WERI-Rb-1 (cell line): Measurements from ENCODE around the gene GLB1L2.

Experiments used
- DNase-seq: peaks from one replicate; pipeline ENCODE4 v3.0.0-alpha.2; 2020
- H3K27ac ChIP-seq: fragments of 250-450 bp; sonication (Bioruptor Pico); 2 replicates; pipeline ENCODE4 v1.5.1; 2020; ENCODE audit warnings: mild to moderate bottlenecking, moderate library complexity
- H3K27me3 ChIP-seq: fragments of 250-450 bp; sonication (Bioruptor Pico); 2 replicates; pipeline ENCODE4 v1.5.1; 2021; ENCODE audit warnings: mild to moderate bottlenecking, low read depth, moderate library complexity; ENCODE audit not compliant: insufficient read depth, severe bottlenecking
- H3K36me3 ChIP-seq: fragments of 250-450 bp; sonication (Bioruptor Pico); 2 replicates; pipeline ENCODE4 v1.5.1; 2020; ENCODE audit warnings: mild to moderate bottlenecking, moderate library complexity
- H3K4me3 ChIP-seq: 2 replicates; pipeline ENCODE4 v1.5.1; 2011; ENCODE audit warnings: low read depth, mild to moderate bottlenecking, control low read depth, low read length
- H3K9me3 ChIP-seq: fragments of 250-450 bp; sonication (Bioruptor Pico); 2 replicates; pipeline ENCODE4 v1.5.1; 2021; ENCODE audit warnings: mild to moderate bottlenecking, moderate library complexity; ENCODE audit not compliant: severe bottlenecking
- TF ChIP-seq, protein P1 (sequence below): IDR thresholded peaks from 2 replicates; pipeline ENCODE4 v1.5.1; 2011; ENCODE audit warnings: low read depth, mild to moderate bottlenecking, control low read depth, inconsistent platforms, low read length

The GLB1L2 gene

DNA sequence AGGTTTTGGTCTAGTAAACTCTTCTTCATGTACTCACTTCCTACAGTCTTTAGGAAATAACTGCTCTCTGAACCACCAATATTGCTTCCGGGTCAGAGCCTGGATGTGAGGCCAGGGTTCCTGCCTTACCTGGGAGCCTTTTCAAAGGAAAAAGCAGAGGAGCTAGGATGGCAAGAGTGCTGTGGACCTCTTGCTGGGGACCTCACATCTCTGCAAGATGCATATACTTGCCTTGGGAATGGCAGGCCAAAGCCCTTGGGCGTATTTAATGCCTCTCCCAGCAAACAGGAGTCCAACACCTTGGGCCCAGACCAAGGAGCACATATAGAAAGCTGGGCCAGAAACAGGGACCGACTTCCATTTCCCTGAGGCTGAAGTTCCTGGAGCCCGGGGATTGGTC, 5.3 kb downstream of the GLB1L2 start:
- Histone ChIP-seq H3K27me3 (no peaks in the 10 kb centered on the region), H3K9me3 (no peaks in the 10 kb centered on the region), H3K27ac (no peak overlapping the region), H3K36me3 (peaks cover 12% of the 10 kb centered on the region), H3K4me3 (no peak overlapping the region)
- no peak for DNase-seq
- TF ChIP-seq, protein P1, sequence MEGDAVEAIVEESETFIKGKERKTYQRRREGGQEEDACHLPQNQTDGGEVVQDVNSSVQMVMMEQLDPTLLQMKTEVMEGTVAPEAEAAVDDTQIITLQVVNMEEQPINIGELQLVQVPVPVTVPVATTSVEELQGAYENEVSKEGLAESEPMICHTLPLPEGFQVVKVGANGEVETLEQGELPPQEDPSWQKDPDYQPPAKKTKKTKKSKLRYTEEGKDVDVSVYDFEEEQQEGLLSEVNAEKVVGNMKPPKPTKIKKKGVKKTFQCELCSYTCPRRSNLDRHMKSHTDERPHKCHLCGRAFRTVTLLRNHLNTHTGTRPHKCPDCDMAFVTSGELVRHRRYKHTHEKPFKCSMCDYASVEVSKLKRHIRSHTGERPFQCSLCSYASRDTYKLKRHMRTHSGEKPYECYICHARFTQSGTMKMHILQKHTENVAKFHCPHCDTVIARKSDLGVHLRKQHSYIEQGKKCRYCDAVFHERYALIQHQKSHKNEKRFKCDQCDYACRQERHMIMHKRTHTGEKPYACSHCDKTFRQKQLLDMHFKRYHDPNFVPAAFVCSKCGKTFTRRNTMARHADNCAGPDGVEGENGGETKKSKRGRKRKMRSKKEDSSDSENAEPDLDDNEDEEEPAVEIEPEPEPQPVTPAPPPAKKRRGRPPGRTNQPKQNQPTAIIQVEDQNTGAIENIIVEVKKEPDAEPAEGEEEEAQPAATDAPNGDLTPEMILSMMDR, result no peak

DNA sequence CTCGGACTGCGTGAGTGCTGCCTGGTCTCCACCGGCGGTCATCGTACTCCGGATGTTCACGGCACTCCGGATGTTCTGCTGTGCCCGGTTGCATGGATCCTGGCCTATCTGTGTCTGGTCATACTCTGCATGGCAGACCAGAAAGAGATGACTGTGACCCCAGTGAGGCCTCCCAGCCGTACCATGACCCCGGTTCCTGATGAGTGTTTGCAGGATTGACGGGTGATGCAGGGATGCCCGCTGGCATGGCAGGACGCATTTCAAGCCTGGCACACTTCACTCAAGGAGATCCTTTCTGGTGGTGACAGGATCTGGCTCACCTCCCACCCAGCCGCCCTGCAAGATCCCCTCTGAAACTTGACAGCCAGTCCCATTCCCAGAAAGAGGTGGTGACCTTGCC, 6.3 kb downstream of the GLB1L2 start:
- TF ChIP-seq, protein P1, result no peak
- H3K36me3 ChIP-seq, result peaks cover 12% of the 10 kb centered on the region
- no peak for DNase-seq
- no peaks in the 10 kb centered on the region for H3K9me3 ChIP-seq
- H3K27ac ChIP-seq, result no peak overlapping the region
- no peaks in the 10 kb centered on the region for H3K27me3 ChIP-seq
- no peak overlapping the region for H3K4me3 ChIP-seq

DNA sequence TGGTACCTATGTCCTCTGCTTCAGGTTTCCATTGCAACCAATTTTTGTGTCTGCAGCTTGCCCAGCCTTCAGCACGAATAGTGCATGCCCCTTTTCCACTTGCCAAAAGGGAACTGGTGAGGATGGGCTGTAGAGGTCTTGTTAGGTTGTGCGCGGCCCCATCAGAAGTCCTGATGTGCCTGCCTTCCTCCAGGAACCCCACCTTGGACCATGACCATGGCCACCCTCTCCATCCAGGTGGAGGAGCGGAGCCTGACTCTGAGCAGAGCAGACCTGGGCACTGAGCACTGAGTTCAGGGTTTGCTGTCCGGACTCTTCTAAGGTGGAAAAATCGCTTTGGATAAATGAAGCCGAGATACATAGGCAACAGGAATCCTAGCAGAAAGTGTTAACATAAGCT, 6.9 kb downstream of the GLB1L2 start:
- Histone ChIP-seq H3K36me3 (peaks cover 12% of the 10 kb centered on the region), H3K27me3 (no peaks in the 10 kb centered on the region), H3K4me3 (no peak overlapping the region), H3K9me3 (no peaks in the 10 kb centered on the region), H3K27ac (no peak overlapping the region)
- TF ChIP-seq, protein P1, result no peak
- no peak for DNase-seq

DNA sequence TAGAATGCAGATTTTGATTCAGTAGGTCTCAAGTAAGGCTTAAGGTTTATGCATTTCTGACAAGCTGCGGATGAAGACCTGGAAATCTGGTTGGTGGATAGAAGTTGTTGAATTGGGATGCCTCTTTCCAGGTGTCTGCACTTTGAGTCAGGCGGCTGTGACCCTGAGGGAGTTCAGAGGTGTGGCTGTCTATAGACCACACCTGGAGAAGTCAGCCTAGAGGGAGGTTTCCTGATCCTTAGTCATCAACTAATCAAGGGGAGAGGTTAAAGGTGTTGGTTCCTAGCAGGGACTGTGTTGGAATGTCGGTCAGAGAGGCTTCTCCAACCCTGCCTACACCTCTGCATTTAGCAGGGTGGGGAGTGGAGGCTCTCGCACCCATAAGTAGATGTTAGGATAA, 8.0 kb downstream of the GLB1L2 start:
- no peak overlapping the region for H3K27ac ChIP-seq
- no peaks in the 10 kb centered on the region for H3K27me3 ChIP-seq
- no peak overlapping the region for H3K4me3 ChIP-seq
- H3K9me3 ChIP-seq, result no peaks in the 10 kb centered on the region
- no peak for DNase-seq
- TF ChIP-seq, protein P1, result no peak
- peaks cover 12% of the 10 kb centered on the region for H3K36me3 ChIP-seq

DNA sequence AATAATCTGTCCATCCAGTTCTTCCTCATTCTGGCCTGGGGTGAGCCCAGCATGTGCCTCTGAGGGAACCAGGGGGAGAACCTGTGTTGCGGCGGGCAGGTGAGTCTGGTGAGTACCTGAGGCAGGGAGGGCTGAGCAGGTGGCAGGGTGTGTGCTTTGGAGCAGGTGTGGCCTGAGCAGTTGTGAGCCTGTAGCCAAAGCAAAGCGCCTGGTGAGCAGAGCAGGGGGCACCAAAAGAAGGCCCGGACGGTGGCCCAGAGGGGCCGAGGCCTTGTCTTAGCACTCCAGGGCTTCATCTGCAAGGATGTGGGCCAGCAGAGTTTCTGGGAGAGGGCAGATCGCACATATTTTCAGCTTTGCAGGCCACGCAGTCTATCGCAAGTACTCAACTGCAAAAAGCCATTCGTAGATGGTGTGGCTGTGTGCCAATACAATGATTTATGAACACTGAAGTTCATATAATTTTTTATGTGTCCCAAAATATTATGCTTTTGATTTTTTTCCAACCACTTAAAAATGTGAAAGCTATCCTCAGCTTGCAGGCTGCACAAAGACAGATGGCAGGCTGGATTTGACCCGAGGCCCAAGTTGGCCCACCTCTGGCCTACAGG, 8.7 kb downstream of the GLB1L2 start:
- Histone ChIP-seq H3K9me3 (no peaks in the 10 kb centered on the region), H3K27me3 (no peaks in the 10 kb centered on the region), H3K27ac (no peak overlapping the region), H3K36me3 (peaks cover 10% of the 10 kb centered on the region; the same call in 1 of the 2 replicates), H3K4me3 (no peak overlapping the region)
- TF ChIP-seq, protein P1, result no peak
- no peak for DNase-seq
